Medulla oblongata (tissue), 1 donor: Measurements from ENCODE around the gene ARCN1.
"Not testable (repeated sequence)": the region's sequence is repeated elsewhere in the genome, so short reads cannot be mapped to it uniquely, and the experiment has no call there.

Experiments
- DNase-seq: peaks from one replicate; pipeline ENCODE4 v3.0.0-alpha.2; 2015; ENCODE audit errors: extremely low spot score

Gene ARCN1

GRCh38 chr11:118605116-118605867 lies 33.1 kb downstream of the ARCN1 start:
- DNase-seq, result peak; percentile 54

- DNase-seq, result no peak
Measured at GRCh38 chr11:118606157-118606843, 34.1 kb downstream of the ARCN1 start.

GRCh38 chr11:118606844-118607228 lies 34.6 kb downstream of the ARCN1 start:
- no peak for DNase-seq

- peak; percentile 78 for DNase-seq
Measured at GRCh38 chr11:118607401-118608359, 35.5 kb downstream of the ARCN1 start, which contains the start of gene PHLDB1. Gene PHLDB1 (plus strand): TSS chr11:118607615. CDS start chr11:118613837, 6,222 bp downstream.

- DNase-seq, result peak; percentile 46
Measured at GRCh38 chr11:118608360-118609227, 36.4 kb downstream of the ARCN1 start.

GRCh38 chr11:118609380-118610224 lies 37.4 kb downstream of the ARCN1 start:
- DNase-seq, result peak; percentile 84

GRCh38 chr11:118610225-118610772 lies 38.1 kb downstream of the ARCN1 start:
- DNase-seq, result no peak

- DNase-seq, result peak; percentile 78
Measured at GRCh38 chr11:118610773-118611432, 38.7 kb downstream of the ARCN1 start.

- not testable (repeated sequence) for DNase-seq
Measured at GRCh38 chr11:118611433-118611795, 39.2 kb downstream of the ARCN1 start.

GRCh38 chr11:118612378-118612777 lies 40.2 kb downstream of the ARCN1 start:
- no peak for DNase-seq

- no peak for DNase-seq
Measured at GRCh38 chr11:118614511-118614910, 42.3 kb downstream of the ARCN1 start.

GRCh38 chr11:118615282-118615975 lies 43.2 kb downstream of the ARCN1 start:
- DNase-seq, result no peak

GRCh38 chr11:118615976-118616371 lies 43.8 kb downstream of the ARCN1 start:
- DNase-seq, result no peak

GRCh38 chr11:118618115-118618990 lies 46.1 kb downstream of the ARCN1 start:
- DNase-seq, result peak; percentile 90

GRCh38 chr11:118618991-118619375 lies 46.8 kb downstream of the ARCN1 start:
- DNase-seq, result peak; percentile 31

- DNase-seq, result peak; percentile 77
Measured at GRCh38 chr11:118619444-118620197, 47.4 kb downstream of the ARCN1 start.

GRCh38 chr11:118620529-118621070 lies 48.4 kb downstream of the ARCN1 start:
- no peak for DNase-seq
